ENCODE data around the gene ARHGAP33. TPM values are rescaled to one million over a fixed set of nuclear protein-coding genes. Genes with fewer than 3 reads are reported as not detected.

Gene ARHGAP33
- total RNA-seq, 1 donor from 2014 or later = 46.3 TPM

GRCh38 chr19:35745328-35746086, 29.9 kb upstream of the ARHGAP33 start, which contains the start of the genes PSENEN and U2AF1L4:
PSENEN (plus strand) TSS chr19:35745651; CDS start chr19:35745931, 280 bp downstream.
U2AF1L4 (minus strand) TSS chr19:35745418; CDS start chr19:35745391, 27 bp downstream.
- DNase-seq (ENCODE audit: low spot score, unreplicated experiment) = peak; percentile 93
- peaks cover 3% of the 10 kb centered on the region for H3K36me3 Mint-ChIP-seq (ENCODE audit: insufficient read depth)
- TF ChIP-seq CTCF (IDR thresholded peaks at IDR 0.05; ENCODE audit: unreplicated experiment) = no peak
- no peaks in the 10 kb centered on the region for H3K27me3 Mint-ChIP-seq
- H3K9me3 Mint-ChIP-seq (ENCODE audit: low read depth) = no peaks in the 10 kb centered on the region
- peak within 1 kb of the TSS; percentile 100 for H3K27ac Mint-ChIP-seq
- H3K4me1 Mint-ChIP-seq (ENCODE audit: low read depth) = peaks cover 32% of the 10 kb centered on the region
- H3K4me3 Mint-ChIP-seq (ENCODE audit: low read depth) = peak within 1 kb of the TSS; percentile 98

- Mint-ChIP-seq H3K4me3 (ENCODE audit: low read depth) (peak overlapping the region; percentile 98), H3K4me1 (ENCODE audit: low read depth) (peaks cover 30% of the 10 kb centered on the region), H3K9me3 (ENCODE audit: low read depth) (no peaks in the 10 kb centered on the region), H3K27ac (peak overlapping the region; percentile 100), H3K36me3 (ENCODE audit: insufficient read depth) (peaks cover 3% of the 10 kb centered on the region), H3K27me3 (no peaks in the 10 kb centered on the region)
- no peak for DNase-seq (ENCODE audit: low spot score, unreplicated experiment)
- no peak for TF ChIP-seq CTCF (IDR thresholded peaks at IDR 0.05; ENCODE audit: unreplicated experiment)
Observed at GRCh38 chr19:35746087-35746462, 29.3 kb upstream of the ARHGAP33 start.

- no peak for DNase-seq (ENCODE audit: low spot score, unreplicated experiment)
- peak overlapping the region; percentile 98 for H3K4me3 Mint-ChIP-seq (ENCODE audit: low read depth)
- peaks cover 3% of the 10 kb centered on the region for H3K36me3 Mint-ChIP-seq (ENCODE audit: insufficient read depth)
- H3K27ac Mint-ChIP-seq = peak overlapping the region; percentile 100
- peaks cover 30% of the 10 kb centered on the region for H3K4me1 Mint-ChIP-seq (ENCODE audit: low read depth)
- no peak for TF ChIP-seq CTCF (IDR thresholded peaks at IDR 0.05; ENCODE audit: unreplicated experiment)
- H3K27me3 Mint-ChIP-seq = no peaks in the 10 kb centered on the region
- no peaks in the 10 kb centered on the region for H3K9me3 Mint-ChIP-seq (ENCODE audit: low read depth)
Observed at GRCh38 chr19:35746531-35746930, 28.8 kb upstream of the ARHGAP33 start.

GRCh38 chr19:35748106-35749020, 27.0 kb upstream of the ARHGAP33 start, which contains the start of gene LIN37:
LIN37 (plus strand) TSS chr19:35748576; CDS start chr19:35748725, 149 bp downstream.
- Mint-ChIP-seq H3K4me3 (ENCODE audit: low read depth) (peak within 1 kb of the TSS; percentile 98), H3K4me1 (ENCODE audit: low read depth) (peaks cover 30% of the 10 kb centered on the region), H3K27ac (peak within 1 kb of the TSS; percentile 90), H3K27me3 (no peaks in the 10 kb centered on the region), H3K36me3 (ENCODE audit: insufficient read depth) (peaks cover 4% of the 10 kb centered on the region), H3K9me3 (ENCODE audit: low read depth) (no peaks in the 10 kb centered on the region)
- no peak for TF ChIP-seq CTCF (IDR thresholded peaks at IDR 0.05; ENCODE audit: unreplicated experiment)
- DNase-seq (ENCODE audit: low spot score, unreplicated experiment) = peak; percentile 97

GRCh38 chr19:35750167-35750566, 25.2 kb upstream of the ARHGAP33 start:
- no peak for TF ChIP-seq CTCF (IDR thresholded peaks at IDR 0.05; ENCODE audit: unreplicated experiment)
- DNase-seq (ENCODE audit: low spot score, unreplicated experiment) = no peak
- peak overlapping the region; percentile 49 for H3K4me3 Mint-ChIP-seq (ENCODE audit: low read depth)
- H3K36me3 Mint-ChIP-seq (ENCODE audit: insufficient read depth) = peaks cover 14% of the 10 kb centered on the region
- no peaks in the 10 kb centered on the region for H3K9me3 Mint-ChIP-seq (ENCODE audit: low read depth)
- H3K27ac Mint-ChIP-seq = no peak overlapping the region
- H3K27me3 Mint-ChIP-seq = peaks cover 12% of the 10 kb centered on the region
- peaks cover 27% of the 10 kb centered on the region for H3K4me1 Mint-ChIP-seq (ENCODE audit: low read depth)

All from progenitor cell of endocrine pancreas (in vitro differentiated cells).